Suprapubic skin (tissue), 4 donors: Measurements from ENCODE around the gene ERP27. TPM values are rescaled to one million over a fixed set of nuclear protein-coding genes. Genes with fewer than 3 reads are reported as not detected.

ENCODE experiments used
- DNase-seq, 2 donors: peaks; one replicate each; pipeline ENCODE4 v3.0.0-alpha.2; 2019; ENCODE audit warnings: low spot score in 2 of 2
- H3K27ac ChIP-seq: fragments of 200-600 bp; sonication (generic); one replicate; pipeline ENCODE4 v1.5.1; 2019
- H3K27me3 ChIP-seq: fragments of 200-600 bp; sonication (generic); one replicate; pipeline ENCODE4 v1.5.1; 2019
- H3K36me3 ChIP-seq: fragments of 200-600 bp; sonication (generic); one replicate; pipeline ENCODE4 v1.5.1; 2019
- H3K4me1 ChIP-seq: fragments of 200-600 bp; sonication (generic); one replicate; pipeline ENCODE4 v1.5.1; 2019
- H3K4me3 ChIP-seq: fragments of 200-600 bp; sonication (generic); one replicate; pipeline ENCODE4 v1.5.1; 2019; ENCODE audit warnings: mild to moderate bottlenecking
- H3K9me3 ChIP-seq: fragments of 200-600 bp; sonication (generic); one replicate; pipeline ENCODE4 v1.5.1; 2019
- CTCF ChIP-seq, 2 donors: fragments of 200-600 bp in 1 of 2; fragments of 450-650 bp in 1 of 2; sonication (generic) in 1 of 2; IDR thresholded peaks; one replicate each; pipeline ENCODE4 v1.5.1; 2016 to 2019; ENCODE audit warnings: antibody characterized with exemption in 2 of 2, mild to moderate bottlenecking in 1 of 2, moderate library complexity in 1 of 2
- EP300 ChIP-seq: sonication (generic); formaldehyde crosslinking; IDR thresholded peaks from one replicate; pipeline ENCODE4 v1.6.1; 2017; ENCODE audit warnings: antibody characterized with exemption
- POLR2A ChIP-seq, 2 donors: fragments of 450-650 bp; IDR thresholded peaks; one replicate each; pipeline ENCODE4 v1.6.1; 2017; ENCODE audit warnings: antibody characterized with exemption in 2 of 2, mild to moderate bottlenecking in 2 of 2, moderate library complexity in 2 of 2
- POLR2AphosphoS5 ChIP-seq, 3 donors: sonication (generic); formaldehyde crosslinking; IDR thresholded peaks; one replicate each; pipeline ENCODE4 v1.6.1; 2017; ENCODE audit warnings: antibody characterized with exemption in 3 of 3
- WGBS: methylation state at CpG from one replicate; pipeline ENCODE4 v1.1.5; 2018; 5-methylcytosine and 5-hydroxymethylcytosine counted together
- total RNA-seq, 4 donors: library from RNA; depleted of rRNA; stranded (reverse); fragments of >200 nt; gene quantifications; one replicate each; pipeline ENCODE4 v1.1.0, GENCODE V29; 2016

ERP27 gene
- total RNA-seq = 1 to 10 TPM in 1 of 4 donors, under 1 TPM in 2, not detected in 1; 0.21 to 2.5 (median 0.91) TPM

GRCh38 chr12:14938301-14938700 lies at the start of gene ERP27:
Gene ERP27, minus strand, starts transcription at chr12:14938537. Its CDS starts 29 bp downstream, at chr12:14938508.
- Histone ChIP-seq H3K4me1 (no peaks in the 10 kb centered on the region), H3K27ac (no peak within 1 kb of the TSS), H3K36me3 (peaks cover 17% of the 10 kb centered on the region), H3K27me3 (no peaks in the 10 kb centered on the region), H3K4me3 (no peak within 1 kb of the TSS), H3K9me3 (no peaks in the 10 kb centered on the region)
- WGBS = 93% methylated on average over 3 of the region's 3 CpGs
- TF ChIP-seq POLR2AphosphoS5 (IDR thresholded peaks at IDR 0.05) (no peak), EP300 (no peak), POLR2A (IDR thresholded peaks at IDR 0.05) (no peak), CTCF (IDR thresholded peaks at IDR 0.05) (no peak)
- no peak for DNase-seq

- 77% methylated on average over 3 of the region's 3 CpGs for WGBS
- no peak for DNase-seq
These were observed 49.7 kb upstream of the ERP27 start for GRCh38 chr12:14988035-14988434.

GRCh38 chr12:14986449-14986848 lies 48.1 kb upstream of the ERP27 start:
- Histone ChIP-seq H3K4me3 (no peak overlapping the region), H3K36me3 (no peaks in the 10 kb centered on the region), H3K4me1 (no peaks in the 10 kb centered on the region), H3K9me3 (no peaks in the 10 kb centered on the region), H3K27ac (no peak overlapping the region), H3K27me3 (no peaks in the 10 kb centered on the region)
- no peak for DNase-seq
- 65% methylated on average over 4 of the region's 4 CpGs for WGBS
- no peak for TF ChIP-seq EP300
- TF ChIP-seq CTCF (IDR thresholded peaks at IDR 0.05) = no peak
- TF ChIP-seq POLR2A (IDR thresholded peaks at IDR 0.05) = no peak
- no peak for TF ChIP-seq POLR2AphosphoS5 (IDR thresholded peaks at IDR 0.05)

More at GRCh38 chr12:14988035-14988434, 49.7 kb upstream of the ERP27 start:
- H3K27ac ChIP-seq = no peak overlapping the region
- TF ChIP-seq EP300 = no peak
- TF ChIP-seq POLR2A (IDR thresholded peaks at IDR 0.05) = no peak
- TF ChIP-seq CTCF (IDR thresholded peaks at IDR 0.05) = no peak
- no peak for TF ChIP-seq POLR2AphosphoS5 (IDR thresholded peaks at IDR 0.05)
- H3K27me3 ChIP-seq = no peaks in the 10 kb centered on the region
- no peaks in the 10 kb centered on the region for H3K4me1 ChIP-seq
- H3K9me3 ChIP-seq = no peaks in the 10 kb centered on the region
- H3K4me3 ChIP-seq = no peak overlapping the region
- no peaks in the 10 kb centered on the region for H3K36me3 ChIP-seq

- Histone ChIP-seq H3K27ac (no peak overlapping the region), H3K36me3 (no peaks in the 10 kb centered on the region), H3K4me3 (no peak overlapping the region), H3K27me3 (no peaks in the 10 kb centered on the region), H3K4me1 (no peaks in the 10 kb centered on the region), H3K9me3 (no peaks in the 10 kb centered on the region)
- TF ChIP-seq EP300 (no peak), CTCF (IDR thresholded peaks at IDR 0.05) (no peak), POLR2AphosphoS5 (IDR thresholded peaks at IDR 0.05) (no peak), POLR2A (IDR thresholded peaks at IDR 0.05) (no peak)
- no peak for DNase-seq
- 51% methylated on average over 1 of the region's 1 CpG for WGBS
These were observed 46.5 kb upstream of the ERP27 start for GRCh38 chr12:14984766-14985285.

GRCh38 chr12:14984036-14984435 lies 45.7 kb upstream of the ERP27 start:
- H3K9me3 ChIP-seq = no peaks in the 10 kb centered on the region
- 56% methylated on average over 1 of the region's 1 CpG for WGBS

More at GRCh38 chr12:14984036-14984435, 45.7 kb upstream of the ERP27 start:
- DNase-seq = no peak
- no peak for TF ChIP-seq POLR2AphosphoS5 (IDR thresholded peaks at IDR 0.05)
- TF ChIP-seq EP300 = no peak
- TF ChIP-seq CTCF (IDR thresholded peaks at IDR 0.05) = no peak
- no peak for TF ChIP-seq POLR2A (IDR thresholded peaks at IDR 0.05)
- H3K27me3 ChIP-seq = no peaks in the 10 kb centered on the region
- H3K27ac ChIP-seq = no peak overlapping the region
- no peaks in the 10 kb centered on the region for H3K4me1 ChIP-seq
- no peak overlapping the region for H3K4me3 ChIP-seq
- no peaks in the 10 kb centered on the region for H3K36me3 ChIP-seq
